Stimulated activated CD8-positive, alpha-beta memory T cell treated with anti-CD3 and anti-CD28 coated beads, Interleukin-7, amount 100 ng/mL, for 48 hours (primary cell): Measurements from ENCODE around the gene GREB1.

Source experiments
- DNase-seq, 2 donors: peaks; one replicate each; pipeline ENCODE4 v3.0.0-alpha.2; 2020; ENCODE audit warnings: low read depth in 1 of 2; ENCODE audit errors: extremely low read depth in 1 of 2

GREB1 gene

GRCh38 chr2:11535899-11536344 is 2.1 kb downstream of the GREB1 start:
- no peak for DNase-seq

- DNase-seq, result no peak
Measured at GRCh38 chr2:11537951-11538350, 4.1 kb downstream of the GREB1 start.

GRCh38 chr2:11539317-11540147 is 5.7 kb downstream of the GREB1 start:
- DNase-seq, result no peak

GRCh38 chr2:11540148-11540995 is 6.5 kb downstream of the GREB1 start:
- no peak for DNase-seq

- no peak for DNase-seq
Measured at GRCh38 chr2:11540996-11541692, 7.3 kb downstream of the GREB1 start.

- DNase-seq, result no peak
Measured at GRCh38 chr2:11541693-11542274, 7.9 kb downstream of the GREB1 start.

GRCh38 chr2:11542275-11542819 is 8.5 kb downstream of the GREB1 start:
- DNase-seq, result no peak

- no peak for DNase-seq
Measured at GRCh38 chr2:11543337-11544216, 9.7 kb downstream of the GREB1 start.

GRCh38 chr2:11546072-11546471 is 12.2 kb downstream of the GREB1 start:
- DNase-seq, result no peak

- DNase-seq, result no peak
Measured at GRCh38 chr2:11547912-11548497, 14.2 kb downstream of the GREB1 start.

- no peak for DNase-seq
Measured at GRCh38 chr2:11550302-11550701, 16.5 kb downstream of the GREB1 start.

GRCh38 chr2:11550901-11551568 is 17.2 kb downstream of the GREB1 start:
- no peak for DNase-seq

GRCh38 chr2:11551569-11552259 is 17.9 kb downstream of the GREB1 start:
- no peak for DNase-seq

GRCh38 chr2:11552260-11552638 is 18.4 kb downstream of the GREB1 start:
- no peak for DNase-seq

- no peak for DNase-seq
Measured at GRCh38 chr2:11553661-11554398, 20.0 kb downstream of the GREB1 start.

GRCh38 chr2:11554399-11554716 is 20.5 kb downstream of the GREB1 start:
- DNase-seq, result no peak

- no peak for DNase-seq
Measured at GRCh38 chr2:11556101-11556806, 22.4 kb downstream of the GREB1 start.
